ENCODE data around the gene MINDY1.

Gene MINDY1

DNA sequence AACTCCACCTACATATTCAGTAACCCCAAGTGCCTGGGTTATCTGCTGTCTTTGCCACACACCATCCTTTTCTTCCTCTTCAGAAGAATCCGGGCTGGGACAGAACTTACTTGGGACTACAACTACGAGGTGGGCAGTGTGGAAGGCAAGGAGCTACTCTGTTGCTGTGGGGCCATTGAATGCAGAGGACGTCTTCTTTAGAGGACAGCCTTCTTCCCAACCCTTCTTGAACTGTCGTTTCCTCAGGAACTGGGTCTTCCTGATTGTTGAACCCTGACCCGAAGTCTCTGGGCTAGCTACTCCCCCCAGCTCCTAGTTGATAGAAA, 42.6 kb downstream of the MINDY1 start:
- TF ChIP-seq, protein P1, sequence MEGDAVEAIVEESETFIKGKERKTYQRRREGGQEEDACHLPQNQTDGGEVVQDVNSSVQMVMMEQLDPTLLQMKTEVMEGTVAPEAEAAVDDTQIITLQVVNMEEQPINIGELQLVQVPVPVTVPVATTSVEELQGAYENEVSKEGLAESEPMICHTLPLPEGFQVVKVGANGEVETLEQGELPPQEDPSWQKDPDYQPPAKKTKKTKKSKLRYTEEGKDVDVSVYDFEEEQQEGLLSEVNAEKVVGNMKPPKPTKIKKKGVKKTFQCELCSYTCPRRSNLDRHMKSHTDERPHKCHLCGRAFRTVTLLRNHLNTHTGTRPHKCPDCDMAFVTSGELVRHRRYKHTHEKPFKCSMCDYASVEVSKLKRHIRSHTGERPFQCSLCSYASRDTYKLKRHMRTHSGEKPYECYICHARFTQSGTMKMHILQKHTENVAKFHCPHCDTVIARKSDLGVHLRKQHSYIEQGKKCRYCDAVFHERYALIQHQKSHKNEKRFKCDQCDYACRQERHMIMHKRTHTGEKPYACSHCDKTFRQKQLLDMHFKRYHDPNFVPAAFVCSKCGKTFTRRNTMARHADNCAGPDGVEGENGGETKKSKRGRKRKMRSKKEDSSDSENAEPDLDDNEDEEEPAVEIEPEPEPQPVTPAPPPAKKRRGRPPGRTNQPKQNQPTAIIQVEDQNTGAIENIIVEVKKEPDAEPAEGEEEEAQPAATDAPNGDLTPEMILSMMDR (IDR thresholded peaks at IDR 0.05; ENCODE audit: low read depth, low read length) = no peak
- Histone ChIP-seq H3K27me3 (ENCODE audit: insufficient read depth, low read depth, severe bottlenecking) (no peaks in the 10 kb centered on the region), H3K4me3 (ENCODE audit: low read depth, low read length) (no peak overlapping the region), H3K27ac (peak overlapping the region; percentile 81; the same call in 1 of the 2 replicates), H3K9me3 (ENCODE audit: severe bottlenecking) (no peaks in the 10 kb centered on the region), H3K36me3 (peaks cover 94% of the 10 kb centered on the region)
- no peak for DNase-seq

DNA sequence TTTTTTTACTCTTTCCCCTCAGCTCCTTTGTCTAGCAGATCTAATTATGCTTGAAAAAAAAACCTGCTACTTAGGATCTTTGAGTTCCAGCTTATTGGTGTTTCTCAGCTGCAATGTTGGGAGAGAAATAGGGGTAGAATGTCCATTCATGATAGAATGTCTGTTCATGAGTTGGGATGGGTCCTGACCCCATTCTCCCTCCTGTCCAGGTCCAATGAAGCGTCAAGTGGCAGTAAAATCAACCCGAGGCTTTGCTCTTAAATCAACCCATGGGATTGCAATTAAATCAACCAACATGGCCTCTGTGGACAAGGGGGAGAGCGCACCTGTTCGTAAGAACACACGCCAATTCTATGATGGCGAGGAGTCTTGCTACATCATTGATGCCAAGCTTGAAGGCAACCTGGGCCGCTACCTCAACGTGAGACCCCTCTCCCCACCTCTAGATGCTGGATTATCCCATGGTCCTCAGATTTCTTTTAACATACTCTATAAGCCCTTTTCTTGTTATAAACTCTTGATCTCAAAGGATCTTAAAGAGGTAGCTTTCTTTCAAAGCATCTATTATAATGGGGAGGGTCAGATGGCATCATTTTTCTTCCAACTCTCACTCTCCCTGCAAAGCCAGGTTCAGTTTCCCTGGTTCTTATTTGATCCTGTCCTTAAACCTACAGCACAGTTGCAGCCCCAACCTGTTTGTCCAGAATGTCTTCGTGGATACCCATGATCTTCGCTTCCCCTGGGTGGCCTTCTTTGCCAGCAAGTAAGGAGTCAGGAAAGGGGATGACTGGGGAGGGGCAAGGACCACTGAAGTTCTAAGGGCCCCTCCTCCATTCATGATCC, 43.2 kb downstream of the MINDY1 start:
- no peak for DNase-seq
- Histone ChIP-seq H3K9me3 (ENCODE audit: severe bottlenecking) (no peaks in the 10 kb centered on the region), H3K36me3 (peaks cover 94% of the 10 kb centered on the region), H3K27me3 (ENCODE audit: insufficient read depth, low read depth, severe bottlenecking) (no peaks in the 10 kb centered on the region), H3K4me3 (ENCODE audit: low read depth, low read length) (no peak overlapping the region), H3K27ac (peak overlapping the region; percentile 81)
- TF ChIP-seq, protein P1 (IDR thresholded peaks at IDR 0.05; ENCODE audit: low read depth, low read length) = no peak

DNA sequence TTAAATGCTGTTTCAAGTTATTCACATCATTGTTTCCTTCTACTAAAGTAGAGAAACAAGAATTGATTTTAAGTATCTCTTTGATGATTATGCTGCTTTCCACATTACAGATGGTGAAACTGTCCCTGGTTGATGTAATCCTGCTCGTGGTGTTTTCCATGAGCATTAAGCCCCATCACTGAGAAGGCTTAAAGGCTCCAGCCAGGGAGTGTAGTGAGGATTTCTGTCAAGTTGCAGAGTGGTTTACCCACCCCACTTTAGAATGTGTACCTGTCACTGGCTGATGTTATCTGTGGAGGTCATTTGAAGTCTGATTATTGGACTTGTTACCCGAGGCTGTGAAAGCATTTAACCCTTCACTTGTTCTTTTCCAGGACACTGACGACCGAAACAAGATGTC, 44.9 kb downstream of the MINDY1 start:
- no peak overlapping the region for H3K4me3 ChIP-seq (ENCODE audit: low read depth, low read length)
- no peaks in the 10 kb centered on the region for H3K9me3 ChIP-seq (ENCODE audit: severe bottlenecking)
- TF ChIP-seq, protein P1 (IDR thresholded peaks at IDR 0.05; ENCODE audit: low read depth, low read length) = no peak
- no peaks in the 10 kb centered on the region for H3K27me3 ChIP-seq (ENCODE audit: insufficient read depth, low read depth, severe bottlenecking)
- H3K27ac ChIP-seq = peak overlapping the region; percentile 81
- H3K36me3 ChIP-seq = peaks cover 91% of the 10 kb centered on the region
- peak; percentile 94 for DNase-seq

DNA sequence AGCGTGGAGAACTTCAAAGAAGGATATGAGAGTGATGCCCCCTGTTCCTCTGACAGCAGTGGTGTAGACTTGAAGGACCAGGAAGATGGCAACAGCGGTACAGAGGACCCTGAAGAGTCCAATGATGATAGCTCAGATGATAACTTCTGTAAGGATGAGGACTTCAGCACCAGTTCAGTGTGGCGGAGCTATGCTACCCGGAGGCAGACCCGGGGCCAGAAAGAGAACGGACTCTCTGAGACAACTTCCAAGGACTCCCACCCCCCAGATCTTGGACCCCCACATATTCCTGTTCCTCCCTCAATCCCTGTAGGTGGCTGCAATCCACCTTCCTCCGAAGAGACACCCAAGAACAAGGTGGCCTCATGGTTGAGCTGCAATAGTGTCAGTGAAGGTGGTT, 46.1 kb downstream of the MINDY1 start:
- DNase-seq = no peak
- H3K27me3 ChIP-seq (ENCODE audit: insufficient read depth, low read depth, severe bottlenecking) = no peaks in the 10 kb centered on the region
- TF ChIP-seq, protein P1 (IDR thresholded peaks at IDR 0.05; ENCODE audit: low read depth, low read length) = no peak
- H3K36me3 ChIP-seq = peaks cover 88% of the 10 kb centered on the region
- H3K27ac ChIP-seq = peak overlapping the region; percentile 81
- no peak overlapping the region for H3K4me3 ChIP-seq (ENCODE audit: low read depth, low read length)
- H3K9me3 ChIP-seq (ENCODE audit: severe bottlenecking) = no peaks in the 10 kb centered on the region

DNA sequence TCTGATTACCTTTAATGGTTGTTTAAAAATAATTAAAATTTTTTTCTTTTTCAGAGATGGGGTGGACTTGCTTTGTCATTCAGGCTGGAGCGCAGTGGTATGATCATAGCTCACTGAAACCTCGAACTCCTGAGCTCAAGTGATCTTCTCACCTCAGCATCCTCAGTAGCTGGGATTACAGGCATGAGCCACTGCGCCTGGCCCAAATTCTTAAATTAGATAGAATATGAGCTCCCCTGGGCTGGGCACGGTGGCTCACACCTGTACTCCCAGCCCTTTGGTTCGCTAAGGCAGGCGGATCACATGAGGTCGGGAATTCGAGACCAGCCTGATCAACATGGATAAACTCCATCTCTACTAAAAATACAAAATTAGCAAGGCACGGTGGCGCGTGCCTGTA, 49.0 kb downstream of the MINDY1 start:
- Histone ChIP-seq H3K27ac (no peak overlapping the region), H3K27me3 (ENCODE audit: insufficient read depth, low read depth, severe bottlenecking) (no peaks in the 10 kb centered on the region), H3K4me3 (ENCODE audit: low read depth, low read length) (no peak overlapping the region), H3K9me3 (ENCODE audit: severe bottlenecking) (no peaks in the 10 kb centered on the region), H3K36me3 (peaks cover 88% of the 10 kb centered on the region)
- TF ChIP-seq, protein P1 (IDR thresholded peaks at IDR 0.05; ENCODE audit: low read depth, low read length) = no peak
- no peak for DNase-seq

DNA sequence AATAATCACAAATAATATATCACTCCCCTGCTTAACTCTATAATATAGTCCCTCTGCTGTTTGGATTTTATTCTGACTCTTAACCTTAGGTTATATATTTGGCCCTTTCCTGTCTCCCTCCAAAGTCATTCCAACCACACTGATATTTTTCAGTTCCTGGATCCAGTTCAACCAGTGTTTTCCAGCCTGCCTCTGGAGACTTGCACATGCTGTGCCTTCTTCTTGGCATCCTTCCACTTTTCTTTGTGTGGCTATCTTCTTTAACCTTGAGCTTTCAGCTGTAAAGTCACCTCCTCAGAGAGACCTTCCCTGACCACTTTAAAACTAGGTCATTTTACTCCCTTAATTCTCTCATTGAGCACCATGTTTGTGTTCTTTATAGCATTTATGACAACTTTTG, 51.4 kb downstream of the MINDY1 start:
- no peak for DNase-seq
- TF ChIP-seq, protein P1 (IDR thresholded peaks at IDR 0.05; ENCODE audit: low read depth, low read length) = no peak
- no peak overlapping the region for H3K4me3 ChIP-seq (ENCODE audit: low read depth, low read length)
- H3K27me3 ChIP-seq (ENCODE audit: insufficient read depth, low read depth, severe bottlenecking) = no peaks in the 10 kb centered on the region
- peaks cover 94% of the 10 kb centered on the region for H3K36me3 ChIP-seq
- H3K9me3 ChIP-seq (ENCODE audit: severe bottlenecking) = no peaks in the 10 kb centered on the region
- peak overlapping the region; percentile 27 for H3K27ac ChIP-seq
